AG04449 (cell line): Measurements from ENCODE around the gene POLR2A.
A peak's percentile ranks its signal among the peaks of the same experiment; 100 is the strongest.
"Not testable (repeated sequence)": the region's sequence is repeated elsewhere in the genome, so short reads cannot be mapped to it uniquely, and the experiment has no call there.

Source experiments
- CTCF ChIA-PET: fragments of 350-600 bp; formaldehyde crosslinking; extraction: SDS; loops from one replicate; lab custom pipeline; 2021; ENCODE audit warnings: antibody characterized with exemption; lab: Yijun Ruan, JAX
- POLR2A ChIA-PET: fragments of 400-600, 350-600 bp; formaldehyde crosslinking; extraction: SDS; loops from one replicate; lab custom pipeline; 2020; ENCODE audit warnings: antibody characterized with exemption, inconsistent platforms; lab: Yijun Ruan, JAX
- DNase-seq: peaks from one replicate; pipeline ENCODE4 v3.0.0-alpha.2; 2010; ENCODE audit warnings: low read depth, low spot score
- H3K4me3 ChIP-seq: 2 replicates; pipeline ENCODE4 v1.5.1; 2011; ENCODE audit warnings: low read depth, mild to moderate bottlenecking, control low read depth, low read length
- CTCF ChIP-seq: IDR thresholded peaks from one replicate; pipeline ENCODE4 v1.5.1; 2011; ENCODE audit warnings: mild to moderate bottlenecking, moderate library complexity, low read length, control low read depth, inconsistent platforms; ENCODE audit not compliant: insufficient read depth; ENCODE audit errors: missing control alignments

The POLR2A gene

GRCh38 chr17:7476951-7477350 is 7.2 kb upstream of the POLR2A start:
- H3K4me3 ChIP-seq = peak overlapping the region; percentile 72
- no peak for TF ChIP-seq CTCF
- CTCF ChIA-PET = interaction anchor here (1.2 to 3.2 kb wide), 6 partner anchors 14 to 121 kb away, joined by 4 to 13 read pairs (median 4); partner anchors contain the start of gene FGF11
- DNase-seq = no peak
- POLR2A ChIA-PET = interaction anchor here (0.6 to 2.8 kb wide), 3 partner anchors 8 to 21 kb away, joined by 3 to 18 read pairs (median 4); partner anchors contain the start of gene POLR2A

- H3K4me3 ChIP-seq = peak overlapping the region; percentile 72
- TF ChIP-seq CTCF = no peak
- ChIA-PET POLR2A (interaction anchor here (0.8 to 2.8 kb wide), 5 partner anchors 7 to 122 kb away, joined by 3 to 18 read pairs (median 3); partner anchors contain the start of gene POLR2A), CTCF (interaction anchor here (1.2 to 3.2 kb wide), 6 partner anchors 14 to 122 kb away, joined by 4 to 13 read pairs (median 4); partner anchors contain the start of gene FGF11)
- DNase-seq = peak; percentile 59
Observed at GRCh38 chr17:7477392-7478275, 6.5 kb upstream of the POLR2A start.

- ChIA-PET POLR2A (interaction anchor here (0.8 to 1.2 kb wide), 6 partner anchors 12 to 123 kb away, joined by 3 to 4 read pairs (median 3); no protein-coding TSS in a partner anchor), CTCF (interaction anchor here (1.3 to 3.2 kb wide), 2 partner anchors 39 to 42 kb away, joined by 4 to 13 read pairs; partner anchors contain the start of gene FGF11)
- TF ChIP-seq CTCF = no peak
- peak overlapping the region; percentile 72 for H3K4me3 ChIP-seq
- DNase-seq = no peak
Observed at GRCh38 chr17:7478276-7479212, 5.6 kb upstream of the POLR2A start.

- POLR2A ChIA-PET = interaction anchor here (0.6 to 1.4 kb wide), 8 partner anchors 21 to 150 kb away, joined by 3 to 6 read pairs (median 3); partner anchors contain the start of gene TMEM256
- DNase-seq = no peak
- peak within 1 kb of the TSS; percentile 72 for H3K4me3 ChIP-seq
- CTCF ChIA-PET = interaction anchor here (1.4 to 2.0 kb wide), 2 partner anchors 42 to 81 kb away, joined by 3 to 6 read pairs; no protein-coding TSS in a partner anchor
- no peak for TF ChIP-seq CTCF
Observed at GRCh38 chr17:7479213-7480088, 4.7 kb upstream of the POLR2A start, which contains the start of gene ZBTB4. ZBTB4 (minus strand) TSS chr17:7479631; CDS start chr17:7466801, 12,830 bp downstream.

GRCh38 chr17:7480089-7480384 is 4.1 kb upstream of the POLR2A start:
- ChIA-PET POLR2A (interaction anchor here (0.6 to 1.4 kb wide), 6 partner anchors 23 to 150 kb away, joined by 3 to 6 read pairs (median 4); partner anchors contain the start of gene TMEM256), CTCF (interaction anchor here (1.4 to 2.0 kb wide), 2 partner anchors 42 to 81 kb away, joined by 3 to 6 read pairs; no protein-coding TSS in a partner anchor)
- peak overlapping the region; percentile 66 for H3K4me3 ChIP-seq
- no peak for TF ChIP-seq CTCF
- no peak for DNase-seq

GRCh38 chr17:7481275-7481674 is 2.9 kb upstream of the POLR2A start, which contains the start of gene SLC35G6:
SLC35G6 (plus strand) TSS chr17:7481446; CDS start chr17:7481517, 71 bp downstream.
- H3K4me3 ChIP-seq = peak within 1 kb of the TSS; percentile 66
- POLR2A ChIA-PET, DNase-seq: not testable (repeated sequence)
- CTCF ChIA-PET = interaction anchor here (1.0 to 2.0 kb wide), 3 partner anchors 43 to 89 kb away, joined by 3 to 6 read pairs (median 3); no protein-coding TSS in a partner anchor

- POLR2A ChIA-PET, DNase-seq, H3K4me3 ChIP-seq: not testable (repeated sequence)
- CTCF ChIA-PET = interaction anchor here (1.0 to 2.0 kb wide), 3 partner anchors 44 to 89 kb away, joined by 3 to 6 read pairs (median 3); no protein-coding TSS in a partner anchor
Observed at GRCh38 chr17:7481842-7482741, 2.1 kb upstream of the POLR2A start.
